Measurements from ENCODE around the gene PRKCE. TPM values are rescaled to one million over a fixed set of nuclear protein-coding genes. Genes with fewer than 3 reads are reported as not detected.

PRKCE gene
- total RNA-seq, 4 donors from 2014 or later: 20.0 to 29.7 (median 25.2) TPM

DNA sequence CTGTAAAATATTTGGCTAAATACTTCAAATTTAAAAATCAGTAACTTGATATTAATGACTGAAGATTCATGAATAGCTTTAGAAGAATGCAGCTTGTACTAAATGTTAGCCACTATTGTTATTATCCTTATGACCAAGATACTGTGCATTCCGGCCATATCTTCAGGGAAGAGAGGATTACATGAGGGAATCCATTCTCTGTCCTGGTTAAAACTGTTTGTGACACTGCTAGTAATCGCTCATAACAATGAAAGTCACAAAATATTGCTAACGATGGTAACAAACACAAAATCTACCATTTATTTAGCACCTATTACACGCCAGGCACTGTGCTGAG, 217.7 kb downstream of the PRKCE start:
- Histone ChIP-seq H3K9me3 (no peaks in the 10 kb centered on the region), H3K27me3 (no peaks in the 10 kb centered on the region), H3K36me3 (no peaks in the 10 kb centered on the region), H3K4me3 (no peak overlapping the region), H3K27ac (no peak overlapping the region), H3K4me1 (peaks cover 0 to 5% (median 0%) of the 10 kb centered on the region in 4 donors)
- no peak for DNase-seq
- TF ChIP-seq POLR2A (IDR thresholded peaks at IDR 0.05): no peak
- TF ChIP-seq, protein P1, sequence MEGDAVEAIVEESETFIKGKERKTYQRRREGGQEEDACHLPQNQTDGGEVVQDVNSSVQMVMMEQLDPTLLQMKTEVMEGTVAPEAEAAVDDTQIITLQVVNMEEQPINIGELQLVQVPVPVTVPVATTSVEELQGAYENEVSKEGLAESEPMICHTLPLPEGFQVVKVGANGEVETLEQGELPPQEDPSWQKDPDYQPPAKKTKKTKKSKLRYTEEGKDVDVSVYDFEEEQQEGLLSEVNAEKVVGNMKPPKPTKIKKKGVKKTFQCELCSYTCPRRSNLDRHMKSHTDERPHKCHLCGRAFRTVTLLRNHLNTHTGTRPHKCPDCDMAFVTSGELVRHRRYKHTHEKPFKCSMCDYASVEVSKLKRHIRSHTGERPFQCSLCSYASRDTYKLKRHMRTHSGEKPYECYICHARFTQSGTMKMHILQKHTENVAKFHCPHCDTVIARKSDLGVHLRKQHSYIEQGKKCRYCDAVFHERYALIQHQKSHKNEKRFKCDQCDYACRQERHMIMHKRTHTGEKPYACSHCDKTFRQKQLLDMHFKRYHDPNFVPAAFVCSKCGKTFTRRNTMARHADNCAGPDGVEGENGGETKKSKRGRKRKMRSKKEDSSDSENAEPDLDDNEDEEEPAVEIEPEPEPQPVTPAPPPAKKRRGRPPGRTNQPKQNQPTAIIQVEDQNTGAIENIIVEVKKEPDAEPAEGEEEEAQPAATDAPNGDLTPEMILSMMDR (IDR thresholded peaks at IDR 0.05): no peak

DNA sequence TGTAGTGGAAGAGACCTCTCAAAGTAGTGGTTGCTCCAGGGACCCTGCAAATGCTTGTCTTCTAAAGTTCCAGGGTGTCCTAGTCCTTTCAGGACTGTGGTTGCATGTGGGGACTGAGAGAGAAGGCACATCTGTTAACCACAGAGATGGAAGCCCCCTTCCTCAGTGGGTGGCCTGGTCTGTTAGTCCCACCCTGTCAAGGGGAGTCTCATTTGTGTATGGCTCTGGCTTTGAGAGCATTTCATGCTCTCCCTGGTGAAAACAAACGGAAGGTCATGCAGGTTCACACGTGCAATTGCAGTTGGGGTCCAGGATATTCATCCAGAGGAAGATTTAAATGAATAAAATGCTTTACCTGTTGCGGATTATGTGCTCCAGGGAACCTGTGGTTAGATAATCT, 219.6 kb downstream of the PRKCE start:
- H3K4me1 ChIP-seq: peaks cover 0 to 5% (median 0%) of the 10 kb centered on the region in 4 donors
- H3K9me3 ChIP-seq: peaks cover 0 to under 1% (median 0%) of the 10 kb centered on the region in 4 donors
- H3K36me3 ChIP-seq: no peaks in the 10 kb centered on the region
- H3K27ac ChIP-seq: no peak overlapping the region
- no peak overlapping the region for H3K4me3 ChIP-seq
- H3K27me3 ChIP-seq: no peaks in the 10 kb centered on the region
- no peak for DNase-seq
- TF ChIP-seq, protein P1 (IDR thresholded peaks at IDR 0.05): no peak
- TF ChIP-seq POLR2A (IDR thresholded peaks at IDR 0.05): no peak

DNA sequence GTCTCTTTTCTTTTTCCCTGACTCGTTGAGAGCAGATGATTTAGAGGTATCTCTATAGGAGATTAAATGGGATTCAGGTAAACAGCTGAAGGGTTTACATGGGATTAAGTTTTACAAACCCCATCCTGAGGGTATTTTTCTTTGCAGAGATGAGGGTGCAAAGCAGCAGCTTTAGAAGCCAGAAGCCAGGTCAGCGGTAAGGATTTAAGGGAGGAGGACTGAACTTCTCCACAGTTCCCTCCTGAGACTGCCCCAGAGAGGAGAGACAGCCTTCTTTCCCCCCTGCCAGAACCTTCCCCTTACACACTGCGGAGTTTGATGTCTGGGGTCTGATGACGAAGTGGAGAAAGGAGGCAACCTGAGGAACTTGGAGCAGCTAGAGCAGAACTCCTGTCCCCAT, 220.1 kb downstream of the PRKCE start:
- no peak for DNase-seq
- Histone ChIP-seq H3K4me1 (peaks cover 0 to 5% (median 0%) of the 10 kb centered on the region in 4 donors), H3K27ac (no peak overlapping the region), H3K4me3 (no peak overlapping the region), H3K9me3 (peaks cover 0 to 6% (median 0%) of the 10 kb centered on the region in 4 donors), H3K27me3 (no peaks in the 10 kb centered on the region), H3K36me3 (no peaks in the 10 kb centered on the region)
- TF ChIP-seq POLR2A (IDR thresholded peaks at IDR 0.05): no peak
- TF ChIP-seq, protein P1 (IDR thresholded peaks at IDR 0.05): no peak

DNA sequence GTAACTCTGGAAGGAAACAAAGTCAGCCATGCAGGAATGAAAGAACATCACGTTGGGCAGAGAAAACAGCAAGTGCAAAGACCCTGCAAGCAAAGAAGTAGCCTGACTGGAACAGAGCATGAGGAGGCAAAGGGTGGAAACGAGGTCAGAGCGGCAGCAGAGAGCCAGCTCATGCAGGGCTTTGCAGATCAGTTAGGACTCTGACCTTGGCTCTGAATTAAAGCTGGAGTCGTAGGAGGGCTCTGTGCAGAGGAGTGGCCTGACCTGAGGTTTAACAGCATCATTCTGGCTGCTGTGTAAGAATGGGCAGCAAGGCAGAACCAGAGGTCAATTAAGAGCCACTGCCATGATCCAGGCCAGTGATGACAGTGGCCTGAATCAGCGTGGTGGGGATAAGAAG, 220.7 kb downstream of the PRKCE start:
- Histone ChIP-seq H3K4me3 (no peak overlapping the region), H3K27me3 (no peaks in the 10 kb centered on the region), H3K4me1 (peaks cover 0 to 5% (median 0%) of the 10 kb centered on the region in 4 donors), H3K36me3 (no peaks in the 10 kb centered on the region), H3K27ac (no peak overlapping the region), H3K9me3 (peaks cover 0 to 6% (median 0%) of the 10 kb centered on the region in 4 donors)
- TF ChIP-seq, protein P1 (IDR thresholded peaks at IDR 0.05): no peak
- TF ChIP-seq POLR2A (IDR thresholded peaks at IDR 0.05): no peak
- no peak for DNase-seq

DNA sequence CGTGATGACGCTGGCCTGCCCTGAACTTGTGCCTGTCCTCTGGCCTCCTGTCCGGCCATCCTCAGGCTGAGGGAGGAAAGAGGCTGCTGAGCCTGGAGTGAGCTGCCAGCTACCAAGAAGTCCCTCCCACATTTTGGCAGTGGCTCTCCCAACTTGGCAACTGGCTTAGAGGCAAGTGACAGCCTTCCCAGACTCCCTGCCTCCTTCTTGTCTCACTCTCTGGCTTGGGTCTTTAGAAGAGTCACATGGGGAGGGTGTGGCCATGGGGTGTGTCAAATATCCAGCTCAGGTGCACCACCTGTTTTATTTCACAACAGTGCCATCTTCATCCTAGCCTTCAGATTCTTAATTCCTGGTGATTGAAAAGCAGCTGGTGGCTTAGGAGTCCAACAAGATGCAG, 222.9 kb downstream of the PRKCE start:
- Histone ChIP-seq H3K27me3 (no peaks in the 10 kb centered on the region), H3K4me1 (peaks cover 0 to 5% (median 0%) of the 10 kb centered on the region in 4 donors), H3K4me3 (no peak overlapping the region), H3K36me3 (no peaks in the 10 kb centered on the region), H3K27ac (no peak overlapping the region), H3K9me3 (peaks cover 0 to 6% (median 0%) of the 10 kb centered on the region in 4 donors)
- TF ChIP-seq, protein P1 (IDR thresholded peaks at IDR 0.05): no peak
- no peak for TF ChIP-seq POLR2A (IDR thresholded peaks at IDR 0.05)
- no peak for DNase-seq

DNA sequence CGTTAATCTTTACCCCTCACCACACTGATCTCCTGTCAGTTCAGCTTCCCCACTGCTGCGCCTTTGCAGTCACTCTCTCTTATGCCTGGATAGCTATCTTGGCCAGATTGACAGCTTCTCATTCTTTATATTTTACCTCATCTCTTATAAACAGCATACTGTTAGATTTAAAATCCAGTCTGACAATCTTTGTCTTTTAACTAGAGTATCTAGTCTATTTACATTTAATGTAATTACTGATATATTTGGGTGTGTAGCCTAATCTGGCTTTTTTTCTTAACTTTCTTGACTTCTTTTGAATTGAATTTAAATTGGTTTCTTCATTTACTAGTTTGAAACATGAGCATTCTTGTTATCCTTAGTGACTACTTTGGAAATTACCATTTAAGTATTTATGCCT, 225.1 kb downstream of the PRKCE start:
- Histone ChIP-seq H3K4me3 (no peak overlapping the region), H3K27ac (no peak overlapping the region), H3K36me3 (no peaks in the 10 kb centered on the region), H3K9me3 (peaks cover 0 to 6% (median 0%) of the 10 kb centered on the region in 4 donors), H3K27me3 (no peaks in the 10 kb centered on the region), H3K4me1 (peaks cover 0 to 5% (median 0%) of the 10 kb centered on the region in 4 donors)
- no peak for DNase-seq
- TF ChIP-seq POLR2A (IDR thresholded peaks at IDR 0.05): no peak
- TF ChIP-seq, protein P1 (IDR thresholded peaks at IDR 0.05): no peak
